ENCODE results near the gene GOSR1. TPM values are rescaled to one million over a fixed set of nuclear protein-coding genes. Genes with fewer than 3 reads are reported as not detected.

Gene GOSR1
- total and polyA plus RNA-seq, 8 donors: 11.7 to 30.1 (median 24.7) TPM

- ATAC-seq (no peak), FAIRE-seq (no peak), DNase-seq (no peak)
- Histone ChIP-seq H3K27ac (no peak overlapping the region), H3K9me3 (no peaks in the 10 kb centered on the region), H3K27me3 (no peaks in the 10 kb centered on the region), H3K4me3 (no peak overlapping the region), H3K4me1 (no peaks in the 10 kb centered on the region), H3K36me3 (no peaks in the 10 kb centered on the region)
- intact Hi-C loops (cut with DNase I): no loop called here
- TF ChIP-seq CTCF (IDR thresholded peaks at IDR 0.05): no peak
- 73 to 80% methylated on average over 18 to 20 of the region's 20 CpGs for WGBS, 2 donors
Observed at GRCh38 chr17:30554839-30555751, 77.9 kb downstream of the GOSR1 start.

- no peaks in the 10 kb centered on the region for H3K36me3 ChIP-seq
- H3K4me1 ChIP-seq: no peaks in the 10 kb centered on the region
- 79 to 85% methylated on average over 5 of the region's 5 CpGs for WGBS, 2 donors
- no peaks in the 10 kb centered on the region for H3K27me3 ChIP-seq
- no peak for ATAC-seq
- DNase-seq: no peak
- TF ChIP-seq CTCF (IDR thresholded peaks at IDR 0.05): no peak
- no peak overlapping the region for H3K4me3 ChIP-seq
- no peak overlapping the region for H3K27ac ChIP-seq
- intact Hi-C loops (cut with DNase I): no loop called here
- FAIRE-seq: no peak
- H3K9me3 ChIP-seq: no peaks in the 10 kb centered on the region
Observed at GRCh38 chr17:30555942-30556341, 78.7 kb downstream of the GOSR1 start.

- intact Hi-C loops (cut with DNase I): no loop called here
- no peak for FAIRE-seq
- Histone ChIP-seq H3K27ac (no peak overlapping the region), H3K9me3 (no peaks in the 10 kb centered on the region), H3K36me3 (no peaks in the 10 kb centered on the region), H3K27me3 (no peaks in the 10 kb centered on the region), H3K4me1 (no peaks in the 10 kb centered on the region), H3K4me3 (no peak overlapping the region)
- ATAC-seq: no peak
- WGBS, 2 donors: 74 to 84% methylated on average over 26 of the region's 26 CpGs
- no peak for TF ChIP-seq CTCF (IDR thresholded peaks at IDR 0.05)
- DNase-seq: no peak
Observed at GRCh38 chr17:30556374-30557332, 79.4 kb downstream of the GOSR1 start.

- WGBS, 2 donors: 57 to 61% methylated on average over 8 of the region's 8 CpGs
- no peaks in the 10 kb centered on the region for H3K36me3 ChIP-seq
- FAIRE-seq: no peak
- H3K27ac ChIP-seq: no peak overlapping the region
- H3K4me1 ChIP-seq: no peaks in the 10 kb centered on the region
- no peak for TF ChIP-seq CTCF (IDR thresholded peaks at IDR 0.05)
- ATAC-seq: no peak
- no peaks in the 10 kb centered on the region for H3K27me3 ChIP-seq
- H3K4me3 ChIP-seq: no peak overlapping the region
- no peaks in the 10 kb centered on the region for H3K9me3 ChIP-seq
- intact Hi-C loops (cut with DNase I): no loop called here
- DNase-seq: no peak
Observed at GRCh38 chr17:30557916-30558685, 80.9 kb downstream of the GOSR1 start.

Data from pancreas (tissue), 10 donors.